ENCODE data around the gene NTRK2. TPM values are rescaled to one million over a fixed set of nuclear protein-coding genes. Genes with fewer than 3 reads are reported as not detected.

The NTRK2 gene
- total and polyA plus RNA-seq, 3 donors from 2014 or later = 5.3 to 10.8 (median 5.6) TPM

- H3K36me3 ChIP-seq (ENCODE audit: low read depth, missing control alignments) = no peaks in the 10 kb centered on the region
- TF ChIP-seq CTCF (IDR thresholded peaks at IDR 0.05) = no peak
- TF ChIP-seq POLR2A (IDR thresholded peaks at IDR 0.05) = no peak
- H3K4me1 ChIP-seq = no peaks in the 10 kb centered on the region
- no peaks in the 10 kb centered on the region for H3K9me3 ChIP-seq
- H3K27me3 ChIP-seq = no peaks in the 10 kb centered on the region
- H3K4me3 ChIP-seq = no peak overlapping the region
- DNase-seq = no peak
- WGBS, 2 donors = 85 to 89% methylated on average over 7 of the region's 7 CpGs
- intact Hi-C loops (cut with DNase I; ENCODE audit: low total_unique reads) = no loop called here
- no peak overlapping the region for H3K27ac ChIP-seq
These were observed 344.8 kb downstream of the NTRK2 start for GRCh38 chr9:85014292-85014691.

GRCh38 chr9:85016384-85017006, 347.0 kb downstream of the NTRK2 start:
- TF ChIP-seq POLR2A (IDR thresholded peaks at IDR 0.05) (no peak), CTCF (IDR thresholded peaks at IDR 0.05) (no peak)
- no peaks in the 10 kb centered on the region for H3K9me3 ChIP-seq
- H3K27me3 ChIP-seq = no peaks in the 10 kb centered on the region
- no peak overlapping the region for H3K27ac ChIP-seq
- no peaks in the 10 kb centered on the region for H3K4me1 ChIP-seq
- no peaks in the 10 kb centered on the region for H3K36me3 ChIP-seq (ENCODE audit: low read depth, missing control alignments)
- H3K4me3 ChIP-seq = no peak overlapping the region
- DNase-seq = peak; percentile 20
- intact Hi-C loops (cut with DNase I; ENCODE audit: low total_unique reads) = no loop called here
- 50 to 54% methylated on average over 3 of the region's 3 CpGs for WGBS, 2 donors

- Histone ChIP-seq H3K36me3 (ENCODE audit: low read depth, missing control alignments) (no peaks in the 10 kb centered on the region), H3K9me3 (no peaks in the 10 kb centered on the region), H3K27me3 (no peaks in the 10 kb centered on the region), H3K27ac (no peak overlapping the region), H3K4me1 (no peaks in the 10 kb centered on the region), H3K4me3 (no peak overlapping the region)
- WGBS, 2 donors = 64 to 67% methylated on average over 2 of the region's 2 CpGs
- intact Hi-C loops (cut with DNase I; ENCODE audit: low total_unique reads) = no loop called here
- TF ChIP-seq CTCF (IDR thresholded peaks at IDR 0.05) = no peak
- TF ChIP-seq POLR2A (IDR thresholded peaks at IDR 0.05) = no peak
- DNase-seq = no peak
These were observed 351.3 kb downstream of the NTRK2 start for GRCh38 chr9:85020791-85021190.

GRCh38 chr9:85021686-85022085, 352.2 kb downstream of the NTRK2 start:
- DNase-seq = no peak
- intact Hi-C loops (cut with DNase I; ENCODE audit: low total_unique reads) = no loop called here
- Histone ChIP-seq H3K4me3 (no peak overlapping the region), H3K36me3 (ENCODE audit: low read depth, missing control alignments) (no peaks in the 10 kb centered on the region), H3K27me3 (no peaks in the 10 kb centered on the region), H3K4me1 (no peaks in the 10 kb centered on the region), H3K27ac (no peak overlapping the region), H3K9me3 (no peaks in the 10 kb centered on the region)
- 74 to 81% methylated on average over 4 of the region's 4 CpGs for WGBS, 2 donors
- no peak for TF ChIP-seq CTCF (IDR thresholded peaks at IDR 0.05)
- no peak for TF ChIP-seq POLR2A (IDR thresholded peaks at IDR 0.05)

GRCh38 chr9:85024374-85024773, 354.8 kb downstream of the NTRK2 start:
- Histone ChIP-seq H3K36me3 (ENCODE audit: low read depth, missing control alignments) (no peaks in the 10 kb centered on the region), H3K27me3 (no peaks in the 10 kb centered on the region), H3K9me3 (no peaks in the 10 kb centered on the region), H3K4me3 (no peak overlapping the region), H3K4me1 (no peaks in the 10 kb centered on the region), H3K27ac (no peak overlapping the region)
- no peak for TF ChIP-seq CTCF (IDR thresholded peaks at IDR 0.05)
- no peak for TF ChIP-seq POLR2A (IDR thresholded peaks at IDR 0.05)
- intact Hi-C loops (cut with DNase I; ENCODE audit: low total_unique reads) = no loop called here
- 27 to 42% methylated on average over 3 of the region's 3 CpGs for WGBS, 2 donors
- no peak for DNase-seq
